GM21576 (cell line): ENCODE measurements around the gene CLEC5A.
A peak's percentile ranks its signal among the peaks of the same experiment; 100 is the strongest.
"Not testable (repeated sequence)": the region's sequence is repeated elsewhere in the genome, so short reads cannot be mapped to it uniquely, and the experiment has no call there.

Experiments used
- ATAC-seq: cut with Tn5 transposase; IDR thresholded peaks from one replicate; pipeline ENCODE4 v1.9.1; 2021; ENCODE audit warnings: mild to moderate bottlenecking, moderate library complexity; ENCODE audit not compliant: unreplicated experiment

Gene CLEC5A

DNA sequence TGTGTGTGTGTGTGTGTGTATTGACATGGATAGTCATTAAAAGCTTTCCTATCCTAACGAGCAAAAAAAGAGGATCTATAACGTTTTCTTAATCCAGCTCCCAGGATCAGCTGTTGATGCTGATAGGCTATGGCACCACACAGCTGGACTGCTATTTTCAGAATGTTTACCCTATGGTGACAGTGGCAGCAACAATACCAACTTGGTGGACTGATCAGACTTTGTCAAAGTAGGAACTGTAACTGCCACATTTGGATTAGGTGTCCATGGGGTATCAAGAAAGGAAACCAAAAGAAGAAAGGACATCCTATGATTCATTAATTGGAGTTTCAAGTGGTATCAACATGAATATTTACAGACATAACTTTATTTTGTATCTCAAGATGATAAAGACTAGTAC is 2.7 kb upstream of the CLEC5A start:
- ATAC-seq = no peak

DNA sequence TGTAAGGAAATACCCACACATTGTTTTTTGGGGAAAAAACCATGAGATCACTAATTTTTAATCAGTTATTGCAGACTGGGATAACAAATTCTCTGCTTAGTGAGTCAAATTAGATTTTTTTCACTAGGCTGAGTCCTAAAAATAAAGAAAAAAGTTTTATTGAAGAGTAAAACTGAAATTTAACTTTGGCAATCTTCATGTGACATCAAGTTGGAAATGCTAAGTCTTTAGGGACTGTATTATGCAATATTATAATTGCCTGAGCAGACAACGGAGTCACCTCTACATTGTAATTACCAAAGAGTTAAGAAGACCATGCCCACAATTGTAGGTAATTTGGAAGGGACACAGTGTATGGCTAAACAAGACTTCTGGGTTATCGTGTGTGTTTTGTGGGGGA is 2.2 kb upstream of the CLEC5A start:
- no peak for ATAC-seq

DNA sequence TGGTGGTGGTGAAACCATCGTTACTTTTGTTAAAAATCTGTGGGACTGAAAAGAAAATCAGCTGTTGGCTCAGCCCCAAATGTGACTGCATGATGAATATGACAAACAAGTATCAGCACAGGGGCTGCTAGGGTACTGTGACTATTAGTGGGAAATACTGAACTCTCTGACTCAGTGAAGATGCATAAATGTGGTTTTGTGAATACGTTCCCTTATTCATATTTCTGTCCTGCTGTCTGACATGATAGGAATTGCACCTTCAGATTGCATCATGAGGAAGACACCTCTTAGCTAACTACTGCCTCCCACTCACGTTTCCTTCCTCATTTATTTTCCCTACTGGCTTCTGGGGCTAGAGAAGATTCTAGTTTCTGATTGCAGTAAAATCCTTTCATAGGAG is 1.4 kb downstream of the CLEC5A start:
- ATAC-seq = no peak

DNA sequence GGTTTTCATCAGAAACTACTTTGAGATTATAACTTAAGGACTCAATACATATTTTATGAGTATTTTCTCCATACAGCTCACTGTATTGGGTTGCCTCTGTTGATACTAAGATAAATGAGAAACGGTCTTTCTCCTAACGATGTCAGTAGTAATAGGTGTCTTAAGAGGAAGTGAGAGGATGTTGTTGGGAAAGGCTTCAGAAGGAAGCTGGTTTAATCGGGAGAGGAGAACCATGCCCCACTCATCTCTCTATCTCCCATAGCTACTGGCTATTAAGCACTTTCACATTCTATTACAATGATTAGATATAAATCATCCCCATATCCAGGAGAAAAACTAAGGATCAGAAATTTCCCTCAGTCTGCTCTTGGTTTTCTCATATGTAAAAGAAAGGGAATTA is 2.0 kb downstream of the CLEC5A start:
- ATAC-seq = no peak

DNA sequence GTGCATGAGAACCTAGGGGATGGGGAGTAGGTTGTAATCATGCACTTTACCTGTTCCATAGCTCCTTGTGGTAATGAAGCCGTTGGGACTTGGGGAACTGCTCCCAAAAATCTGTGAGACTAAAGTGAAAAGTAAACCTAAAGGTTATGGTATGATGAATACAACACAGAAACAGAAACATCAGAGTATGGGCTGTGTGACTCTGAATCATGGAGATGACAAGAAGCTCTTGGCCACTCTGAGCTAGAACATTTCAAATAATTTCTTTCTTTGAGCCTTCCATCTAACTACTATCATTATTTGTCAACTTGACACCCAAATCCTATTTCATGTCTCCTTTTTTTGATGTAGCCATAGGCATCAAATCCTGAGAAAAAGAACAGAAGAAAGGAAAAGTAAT is 2.9 kb downstream of the CLEC5A start:
- no peak for ATAC-seq

DNA sequence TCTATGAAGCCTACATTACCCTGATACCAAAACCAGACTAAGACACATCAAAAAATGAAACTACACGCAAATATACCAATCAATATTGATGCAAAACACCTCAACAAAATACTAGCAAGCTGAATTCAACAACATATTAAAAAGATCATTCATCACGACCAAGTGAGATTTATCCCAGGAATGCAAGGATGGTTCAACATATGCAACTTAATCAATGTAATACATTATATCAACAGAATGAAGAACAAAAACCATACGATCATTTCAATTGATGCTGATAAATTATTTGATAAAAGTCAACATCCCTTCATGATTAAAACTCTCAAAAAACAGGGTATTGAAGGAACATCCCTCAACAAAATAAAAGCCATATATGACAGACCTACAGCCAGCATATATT is 5.7 kb downstream of the CLEC5A start:
- ATAC-seq = no peak

DNA sequence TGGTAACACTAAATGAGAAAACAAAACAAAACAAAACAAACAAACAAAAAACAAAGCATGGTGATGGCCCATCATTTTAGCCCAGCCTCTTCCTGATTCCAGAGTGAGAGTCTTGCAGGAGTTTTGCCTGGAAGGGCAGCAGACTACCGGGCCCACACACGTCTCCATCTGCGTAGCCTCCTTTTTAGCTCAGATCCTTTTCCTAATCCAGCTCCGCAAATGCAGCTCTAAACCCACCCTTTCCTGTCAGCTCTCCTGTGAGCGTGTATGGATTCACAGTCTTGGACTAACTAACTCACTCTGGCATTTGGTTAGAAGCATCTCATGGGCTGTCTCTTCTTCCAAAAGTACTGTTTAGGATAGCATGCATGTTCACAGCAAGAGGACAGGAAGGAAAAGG is 16.6 kb downstream of the CLEC5A start:
- ATAC-seq = no peak

DNA sequence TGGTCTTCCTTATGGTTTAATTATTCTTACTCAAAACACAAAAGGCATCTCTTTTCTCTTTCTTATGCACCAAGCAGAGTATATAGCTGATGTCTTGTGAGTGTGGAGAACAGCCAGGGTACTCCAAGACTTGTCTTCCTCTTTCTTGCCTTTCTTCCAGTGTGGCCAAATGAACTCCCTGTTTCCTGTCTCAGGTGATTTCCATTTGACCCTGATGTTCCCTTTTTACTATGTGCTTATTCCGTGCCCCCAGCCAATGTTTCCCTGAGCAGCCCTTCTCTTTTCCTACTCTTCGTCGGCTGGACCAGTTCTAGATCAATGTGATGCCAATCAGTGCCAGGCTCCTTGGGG is 18.0 kb downstream of the CLEC5A start:
- ATAC-seq = no peak

DNA sequence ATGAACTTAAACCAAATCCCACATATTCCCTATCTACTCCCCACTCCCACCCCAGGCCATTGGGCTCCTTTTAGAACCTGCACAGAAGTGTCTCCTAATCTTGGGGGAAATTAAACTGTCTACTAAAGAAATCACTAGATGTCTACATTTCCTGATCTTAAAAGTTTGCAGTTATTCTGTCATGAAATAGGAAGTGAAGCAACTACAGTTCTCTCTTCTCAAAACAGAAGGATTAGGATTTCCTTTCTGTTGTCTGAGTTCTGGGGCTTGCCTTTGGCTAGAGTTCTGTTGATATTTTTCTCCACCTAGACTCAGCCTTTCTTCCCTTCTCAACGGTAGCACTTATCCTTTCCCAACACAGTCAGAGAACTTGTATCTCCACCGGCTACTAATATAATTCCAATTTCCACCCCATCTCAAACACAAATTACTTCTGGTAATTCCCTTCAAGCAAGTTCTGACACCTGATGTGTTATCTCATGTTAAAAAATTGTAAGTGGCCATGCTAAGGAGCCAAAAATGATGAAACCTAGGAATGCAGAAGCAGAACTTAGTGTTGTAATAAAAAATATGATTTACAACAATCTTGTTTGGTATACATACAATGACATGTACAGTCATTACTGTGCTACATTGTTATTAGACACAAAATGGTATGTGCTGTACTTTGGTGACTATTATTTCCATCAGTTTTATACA is 18.5 kb downstream of the CLEC5A start:
- ATAC-seq = no peak

DNA sequence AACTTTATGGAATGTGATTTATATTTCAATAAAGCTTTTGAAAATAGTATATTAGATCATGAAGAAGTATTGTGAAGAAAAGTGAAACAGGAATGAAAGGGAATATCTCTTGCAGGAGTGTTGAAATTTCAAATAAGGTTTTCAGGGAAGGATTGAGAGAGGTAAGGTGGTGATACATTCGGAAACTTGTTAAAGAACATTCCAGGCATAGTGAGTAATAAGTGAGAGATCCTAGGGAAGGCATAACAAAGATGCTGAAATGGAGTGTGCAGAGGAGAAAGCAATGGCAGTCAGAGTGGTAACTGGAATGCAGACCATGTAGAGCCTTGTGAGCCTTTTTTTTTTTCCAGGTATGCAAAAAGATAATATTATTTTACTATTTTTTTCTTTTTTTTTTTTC is 26.5 kb downstream of the CLEC5A start:
- no peak for ATAC-seq

DNA sequence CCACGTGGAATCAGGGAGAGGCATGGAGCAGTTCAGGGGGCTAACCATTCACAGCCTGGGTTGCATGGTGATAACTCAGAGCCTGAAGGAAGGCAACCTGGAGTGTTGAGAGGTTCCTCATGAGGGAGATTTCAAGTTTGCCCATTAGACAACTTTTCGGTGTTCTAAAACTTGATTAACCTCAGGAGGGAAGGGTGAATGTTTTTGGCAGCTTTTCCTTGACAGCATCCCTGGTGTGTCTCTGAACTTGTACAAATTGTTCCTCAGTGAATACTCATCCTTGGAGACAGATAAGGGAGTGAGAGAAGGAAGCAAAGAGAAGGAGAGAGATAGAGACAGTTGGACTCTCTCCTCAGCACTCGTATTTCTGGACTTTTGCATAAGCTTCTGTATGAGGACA is 30.7 kb downstream of the CLEC5A start, which contains the start of gene OR9A4:
TSS of gene OR9A4 (plus strand) at position 301 of the 400 bp plus-strand sequence. CDS start 2,477 bp downstream, outside the sequence.
- ATAC-seq = no peak

DNA sequence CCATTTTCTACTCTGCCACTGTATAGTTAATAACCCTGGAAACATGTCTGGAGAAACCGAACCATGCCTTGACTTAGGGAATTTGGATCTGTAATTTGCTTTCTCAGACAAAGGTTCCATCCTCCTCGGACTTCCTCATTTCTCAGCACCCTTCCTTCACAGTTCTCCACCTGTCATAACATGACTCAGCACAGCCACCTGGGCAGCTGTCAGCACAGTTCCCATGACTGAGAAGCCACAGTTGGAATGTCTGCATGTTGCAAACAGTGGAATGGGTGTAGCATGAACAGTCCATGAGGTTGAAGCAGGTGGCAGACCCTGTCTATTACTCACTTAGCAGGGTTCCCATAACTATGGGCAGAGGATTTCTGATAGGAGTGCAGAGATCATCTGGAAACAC is 31.2 kb downstream of the CLEC5A start:
- no peak for ATAC-seq

DNA sequence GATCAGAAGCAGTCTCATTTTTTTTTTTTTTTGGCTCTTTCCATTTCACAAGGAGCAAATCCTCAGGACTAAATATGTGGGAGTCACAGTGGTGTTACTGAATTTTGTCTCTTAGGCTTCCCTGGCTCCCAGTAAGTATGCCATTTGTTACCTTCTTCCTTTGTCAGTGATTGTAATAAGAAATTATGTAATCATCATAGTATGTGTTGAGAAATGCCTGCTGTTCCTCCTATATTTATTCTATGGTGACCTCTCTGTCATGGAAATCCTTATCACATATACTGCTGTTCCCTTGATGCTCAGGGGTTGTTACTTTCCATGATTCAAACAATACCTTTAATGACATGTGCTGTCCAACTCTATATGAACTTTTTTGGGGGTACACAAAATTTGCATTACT is 35.4 kb downstream of the CLEC5A start:
- ATAC-seq = no peak

DNA sequence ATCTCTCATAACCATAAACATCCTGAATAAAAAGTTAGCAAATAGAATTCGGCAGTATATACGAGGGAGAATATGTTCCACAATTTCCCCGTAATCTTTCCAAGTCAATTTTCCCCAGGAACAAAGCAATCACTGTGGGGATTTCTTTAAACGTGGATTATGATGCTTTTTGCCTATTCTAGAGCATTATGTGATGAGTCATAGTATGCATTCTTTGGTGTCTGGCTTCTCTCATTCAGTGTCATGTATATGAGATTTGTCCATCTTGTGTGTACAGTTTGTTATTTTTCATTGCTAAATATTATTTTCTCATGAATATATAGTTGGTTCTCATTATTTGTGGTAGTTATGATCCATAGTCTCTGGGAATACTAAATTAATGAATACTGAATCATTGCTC is 40.5 kb downstream of the CLEC5A start:
- no peak for ATAC-seq

DNA sequence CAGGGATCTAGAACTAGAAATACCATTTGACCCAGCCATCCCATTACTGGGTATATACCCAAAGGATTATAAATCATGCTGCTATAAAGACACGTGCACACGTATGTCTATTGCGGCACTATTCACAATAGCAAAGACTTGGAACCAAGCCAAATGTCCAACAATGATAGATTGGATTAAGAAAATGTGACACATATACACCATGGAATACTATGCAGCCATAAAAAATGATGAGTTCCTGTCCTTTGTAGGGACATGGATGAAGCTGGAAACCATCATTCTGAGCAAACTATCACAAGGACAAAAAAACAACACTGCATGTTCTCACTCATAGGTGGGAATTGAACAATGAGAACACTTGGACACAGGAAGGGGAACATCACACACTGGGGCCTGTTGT is 47.4 kb downstream of the CLEC5A start:
- not testable (repeated sequence) for ATAC-seq

DNA sequence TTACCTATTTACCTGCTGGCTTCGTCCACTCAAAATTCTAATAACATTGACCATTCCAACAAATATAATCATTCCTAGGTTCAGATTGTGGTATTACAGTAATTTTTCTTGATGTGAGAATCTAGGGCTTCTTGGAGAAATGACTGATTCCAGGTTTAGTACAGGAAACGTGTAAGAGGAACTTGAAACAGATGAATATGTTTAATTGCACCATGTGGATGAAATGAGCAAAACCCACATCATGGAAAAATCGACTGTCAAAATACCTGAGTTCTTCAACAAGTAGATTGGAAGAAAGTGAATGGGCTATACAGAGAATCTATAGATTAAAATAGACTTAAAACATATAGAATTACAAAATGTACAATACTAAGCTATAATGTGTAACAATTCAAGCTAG is 55.4 kb downstream of the CLEC5A start:
- no peak for ATAC-seq

DNA sequence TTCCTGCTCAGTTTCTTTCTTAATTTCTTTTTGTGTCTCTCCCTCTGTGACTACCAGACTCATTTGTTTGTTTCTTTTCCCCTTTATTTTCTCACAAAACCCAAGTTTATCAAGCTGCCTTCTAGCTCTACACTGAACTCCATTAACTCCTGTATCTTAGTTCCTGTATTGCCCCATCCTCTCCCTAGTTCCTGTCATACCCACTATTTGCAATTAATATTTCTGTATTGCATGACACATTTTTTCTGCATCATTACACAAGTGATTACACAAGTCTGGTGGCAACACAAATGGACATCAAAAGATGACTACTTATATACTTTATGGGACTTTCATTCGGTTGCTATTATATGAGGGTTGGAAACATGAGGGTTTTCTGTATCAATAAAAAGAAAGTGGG is 57.5 kb downstream of the CLEC5A start:
- ATAC-seq = no peak

DNA sequence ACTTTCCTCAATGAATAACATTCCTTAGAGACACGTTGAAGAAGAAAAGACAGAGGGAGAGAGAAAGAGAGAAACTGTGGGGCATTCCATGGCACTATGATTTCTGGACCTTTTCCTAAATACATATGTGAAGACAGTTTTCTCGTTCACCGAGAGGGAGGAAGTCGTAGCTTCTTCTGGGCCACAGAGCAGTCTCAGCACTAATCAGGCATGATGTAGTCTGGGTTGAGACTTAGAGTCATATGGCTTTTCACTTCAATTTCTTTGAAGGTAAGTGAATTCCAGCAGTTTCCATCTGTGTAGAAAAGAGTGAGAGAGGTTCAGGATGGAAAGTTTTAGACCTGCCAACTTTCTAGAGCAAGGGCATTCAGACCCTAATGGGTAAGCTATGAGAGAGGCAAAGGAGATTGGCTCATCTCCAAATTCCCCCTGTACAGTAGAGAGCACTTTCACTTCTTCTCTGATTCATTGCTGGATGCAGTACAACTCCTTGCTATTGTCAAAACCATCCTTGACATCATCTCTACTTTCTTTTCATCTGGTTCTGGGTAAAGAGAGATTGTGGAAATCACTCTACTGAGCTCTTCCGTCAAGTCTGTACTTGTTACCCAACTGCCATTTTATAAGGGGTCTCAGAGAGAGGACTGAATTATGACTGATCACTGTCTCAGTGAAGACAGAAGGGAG is 62.1 kb downstream of the CLEC5A start:
- ATAC-seq = peak; percentile 87

DNA sequence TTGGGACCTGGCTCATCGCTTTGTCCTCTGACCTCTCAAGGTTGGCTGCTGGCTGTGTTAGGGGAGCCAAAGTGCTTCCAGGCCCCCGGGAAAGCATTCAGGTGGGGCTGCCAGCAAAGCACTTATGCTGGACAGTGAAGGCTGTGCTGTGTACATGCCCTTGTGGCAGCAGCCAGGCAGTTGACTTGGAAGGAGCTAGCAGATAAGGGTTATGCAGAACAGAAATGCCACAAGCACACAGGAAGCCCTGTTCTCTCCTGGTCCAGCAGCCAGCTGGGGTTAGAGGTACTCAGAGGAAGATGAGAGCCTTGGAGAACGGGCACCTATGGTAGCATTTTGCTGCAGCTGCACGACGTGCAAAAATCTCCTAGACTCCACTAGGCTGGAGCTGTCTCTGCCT is 65.8 kb downstream of the CLEC5A start:
- ATAC-seq = no peak

DNA sequence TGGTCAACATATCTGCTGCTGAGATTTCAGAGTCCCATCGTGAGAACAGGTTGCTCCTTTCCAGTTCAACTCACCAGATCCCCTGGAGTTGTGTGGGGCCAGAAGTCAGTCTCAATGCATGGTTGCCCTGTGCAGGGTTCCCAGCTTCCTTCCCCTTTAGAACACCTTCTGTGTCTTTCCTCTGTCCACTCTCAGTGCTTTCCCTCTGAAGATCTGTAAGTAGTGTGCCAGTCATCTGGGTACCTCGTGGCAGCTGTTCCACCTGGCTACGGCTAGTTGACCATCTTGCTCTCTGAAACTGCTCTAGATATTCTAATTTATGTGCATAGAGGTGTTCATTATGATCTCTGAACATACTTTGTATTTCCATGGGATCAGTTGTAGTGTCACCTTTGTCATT is 69.4 kb downstream of the CLEC5A start:
- ATAC-seq = no peak
